Psoas muscle (tissue), 8 donors: Measurements from ENCODE around the gene WNT16. TPM values are rescaled to one million over a fixed set of nuclear protein-coding genes. Genes with fewer than 3 reads are reported as not detected.
A peak's percentile ranks its signal among the peaks of the same experiment; 100 is the strongest.

Experiments used
- ATAC-seq, 4 donors: fragments of 200-7000 bp; cut with Tn5 transposase; one replicate each; pipeline ENCODE4 v1.9.1; 2020; ENCODE audit warnings: moderate library complexity in 3 of 4, mild to moderate bottlenecking in 2 of 4
- DNase-seq, 2 donors: peaks; one replicate each; pipeline ENCODE4 v3.0.0-alpha.2; 2020
- H3K27ac ChIP-seq: fragments of 200-600 bp; one replicate; pipeline ENCODE4 v1.8.0; 2022
- H3K27me3 ChIP-seq, 3 donors: fragments of 200-600 bp in 1 of 3; one replicate each; pipeline versions ENCODE4 v1.6.1 to v1.8.0; 2013 to 2022; ENCODE audit warnings: low read length in 2 of 3, mild to moderate bottlenecking in 2 of 3, moderate library complexity in 1 of 3; ENCODE audit not compliant: insufficient read depth in 3 of 3
- H3K36me3 ChIP-seq, 2 donors: fragments of 200-600 bp in 1 of 2; one replicate each; pipeline versions ENCODE4 v1.6.1 to v1.8.0; 2013 to 2022; ENCODE audit warnings: low read depth in 1 of 2, mild to moderate bottlenecking in 1 of 2, moderate library complexity in 1 of 2; ENCODE audit not compliant: insufficient read depth in 1 of 2
- H3K4me1 ChIP-seq: fragments of 200-600 bp; one replicate; pipeline ENCODE4 v1.8.0; 2022
- H3K4me3 ChIP-seq: fragments of 200-600 bp; one replicate; pipeline ENCODE4 v1.8.0; 2022; ENCODE audit warnings: mild to moderate bottlenecking
- H3K9me3 ChIP-seq: fragments of 200-600 bp; one replicate; pipeline ENCODE4 v1.8.0; 2022
- WGBS, 3 donors: extraction: QIAGEN DNeasy Blood & Tissue Kit; methylation state at CpG; one replicate each; pipeline versions ENCODE4 v1.1.6 to v1.1.7; 2013; 5-methylcytosine and 5-hydroxymethylcytosine counted together
- intact Hi-C, 2 donors: fragments of 100-400 bp; cut with DNase I; formaldehyde crosslinking; loops; one replicate each; pipeline versions ENCODE4 v1.11.0 to v1.14.2; 2022
- polyA plus RNA-seq, 3 donors: library from polyadenylated mRNA; stranded (reverse); fragments of 200-250 nt; gene quantifications; one replicate each; pipeline ENCODE4 v1.2.3, GENCODE V29; 2013
- total RNA-seq, 4 donors: library from RNA; stranded (reverse); fragmentation: NEBNext Ultra II Directional in 2 of 4; extraction: Animal tissue kit (Norgen Biotek cat#: 25700) in 2 of 4; gene quantifications; one replicate each; pipeline versions ENCODE4 v1.2.1 to v1.2.4, GENCODE V29; 2021 to 2023
- TF ChIP-seq, protein P1 (sequence below): fragments of 200-600 bp; IDR thresholded peaks from one replicate; pipeline ENCODE4 v1.8.0; 2022; ENCODE audit warnings: antibody characterized with exemption
- donor health status: healthy with polysubstance abuse.
- donor health status: DM: no; HTN: no; CAD: no; lungs with moderate emphysema.
- donor health status: Bipolar disorder and iron deficiency.
- donor health status: healthy.
- donor health status: DM: yes; HTN: yes; CAD: no.
- donor health status: DM: no; HTN: no; CAD: no.
- donor health status: DM: no; HTN: no; CAD: no.
- donor health status: DM: yes; HTN: yes; CAD: no.

Gene WNT16
- total and polyA plus RNA-seq, 7 donors: 0.22 TPM; not detected in 6

DNA sequence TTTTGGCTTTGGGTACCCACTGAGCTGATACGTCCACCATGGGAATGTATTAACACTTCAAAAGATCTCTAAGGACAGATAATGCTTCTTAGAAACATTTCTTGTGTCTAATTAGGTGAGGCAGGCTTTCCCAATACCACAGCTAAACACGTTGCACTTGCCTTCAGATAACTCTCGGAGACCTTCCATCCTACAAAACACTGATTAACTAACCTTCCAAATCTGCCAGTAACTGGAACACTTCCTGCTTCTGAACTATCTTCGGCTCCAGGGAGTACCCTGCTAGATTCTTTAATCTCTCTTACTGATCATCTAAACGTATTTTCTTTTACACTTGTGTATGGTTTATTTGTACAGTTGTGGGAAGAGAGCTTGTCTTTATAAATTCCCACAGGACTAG lies 1.1 kb upstream of the WNT16 start:
- Histone ChIP-seq H3K36me3 (no peaks in the 10 kb centered on the region), H3K27ac (no peak overlapping the region), H3K4me3 (no peak overlapping the region), H3K27me3 (peaks cover 0 to 64% (median 22%) of the 10 kb centered on the region in 3 donors), H3K9me3 (no peaks in the 10 kb centered on the region), H3K4me1 (peaks cover 9% of the 10 kb centered on the region)
- intact Hi-C loops: no loop called here
- WGBS, 3 donors: 83 to 86% (median 85%) methylated on average over 5 of the region's 5 CpGs
- ATAC-seq: no peak
- TF ChIP-seq, protein P1, sequence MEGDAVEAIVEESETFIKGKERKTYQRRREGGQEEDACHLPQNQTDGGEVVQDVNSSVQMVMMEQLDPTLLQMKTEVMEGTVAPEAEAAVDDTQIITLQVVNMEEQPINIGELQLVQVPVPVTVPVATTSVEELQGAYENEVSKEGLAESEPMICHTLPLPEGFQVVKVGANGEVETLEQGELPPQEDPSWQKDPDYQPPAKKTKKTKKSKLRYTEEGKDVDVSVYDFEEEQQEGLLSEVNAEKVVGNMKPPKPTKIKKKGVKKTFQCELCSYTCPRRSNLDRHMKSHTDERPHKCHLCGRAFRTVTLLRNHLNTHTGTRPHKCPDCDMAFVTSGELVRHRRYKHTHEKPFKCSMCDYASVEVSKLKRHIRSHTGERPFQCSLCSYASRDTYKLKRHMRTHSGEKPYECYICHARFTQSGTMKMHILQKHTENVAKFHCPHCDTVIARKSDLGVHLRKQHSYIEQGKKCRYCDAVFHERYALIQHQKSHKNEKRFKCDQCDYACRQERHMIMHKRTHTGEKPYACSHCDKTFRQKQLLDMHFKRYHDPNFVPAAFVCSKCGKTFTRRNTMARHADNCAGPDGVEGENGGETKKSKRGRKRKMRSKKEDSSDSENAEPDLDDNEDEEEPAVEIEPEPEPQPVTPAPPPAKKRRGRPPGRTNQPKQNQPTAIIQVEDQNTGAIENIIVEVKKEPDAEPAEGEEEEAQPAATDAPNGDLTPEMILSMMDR: no peak
- DNase-seq: no peak

DNA sequence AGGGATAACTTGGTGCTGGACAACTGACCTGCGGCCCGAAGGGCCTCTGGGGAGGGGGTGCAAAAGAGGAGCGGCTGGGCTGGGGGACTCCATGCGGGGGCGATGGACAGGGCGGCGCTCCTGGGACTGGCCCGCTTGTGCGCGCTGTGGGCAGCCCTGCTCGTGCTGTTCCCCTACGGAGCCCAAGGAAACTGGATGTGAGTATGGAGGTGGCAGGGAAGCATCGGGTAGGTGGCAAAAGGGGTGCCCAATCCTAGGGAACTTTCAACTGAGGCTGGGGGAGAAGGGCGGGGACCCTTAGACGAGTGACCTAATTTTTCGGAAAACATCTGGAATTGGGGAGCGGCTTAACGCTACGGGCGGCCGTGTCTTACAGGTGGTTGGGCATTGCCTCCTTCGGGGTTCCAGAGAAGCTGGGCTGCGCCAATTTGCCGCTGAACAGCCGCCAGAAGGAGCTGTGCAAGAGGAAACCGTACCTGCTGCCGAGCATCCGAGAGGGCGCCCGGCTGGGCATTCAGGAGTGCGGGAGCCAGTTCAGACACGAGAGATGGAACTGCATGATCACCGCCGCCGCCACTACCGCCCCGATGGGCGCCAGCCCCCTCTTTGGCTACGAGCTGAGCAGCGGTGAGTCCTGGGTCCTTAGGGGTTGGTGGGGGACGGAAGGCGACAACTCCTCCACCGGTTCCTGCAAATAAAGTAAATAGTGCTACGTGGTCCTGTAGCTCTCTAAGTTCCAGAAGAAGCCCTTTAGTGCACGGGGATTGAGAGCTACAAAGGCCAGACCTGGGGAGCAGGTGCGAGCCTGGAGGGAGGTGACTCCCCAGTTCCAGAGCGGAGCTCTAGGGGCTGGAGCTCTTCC lies 622 bp downstream of the WNT16 start:
- DNase-seq: no peak
- 4 to 6% (median 4%) methylated on average over 47 of the region's 47 CpGs for WGBS, 3 donors
- H3K4me3 ChIP-seq: peak overlapping the region; percentile 65
- TF ChIP-seq, protein P1: no peak
- intact Hi-C loops: loop anchor here in 1 of 2 donors (10.0 kb wide), 1 partner anchor 205 kb away; no protein-coding TSS in a partner anchor
- peaks cover 9% of the 10 kb centered on the region for H3K4me1 ChIP-seq
- ATAC-seq: peak in 2 of 4 donors; percentile 18 to 48
- peaks cover 0 to 71% (median 22%) of the 10 kb centered on the region in 3 donors for H3K27me3 ChIP-seq
- H3K27ac ChIP-seq: no peak overlapping the region
- no peaks in the 10 kb centered on the region for H3K9me3 ChIP-seq
- no peaks in the 10 kb centered on the region for H3K36me3 ChIP-seq

DNA sequence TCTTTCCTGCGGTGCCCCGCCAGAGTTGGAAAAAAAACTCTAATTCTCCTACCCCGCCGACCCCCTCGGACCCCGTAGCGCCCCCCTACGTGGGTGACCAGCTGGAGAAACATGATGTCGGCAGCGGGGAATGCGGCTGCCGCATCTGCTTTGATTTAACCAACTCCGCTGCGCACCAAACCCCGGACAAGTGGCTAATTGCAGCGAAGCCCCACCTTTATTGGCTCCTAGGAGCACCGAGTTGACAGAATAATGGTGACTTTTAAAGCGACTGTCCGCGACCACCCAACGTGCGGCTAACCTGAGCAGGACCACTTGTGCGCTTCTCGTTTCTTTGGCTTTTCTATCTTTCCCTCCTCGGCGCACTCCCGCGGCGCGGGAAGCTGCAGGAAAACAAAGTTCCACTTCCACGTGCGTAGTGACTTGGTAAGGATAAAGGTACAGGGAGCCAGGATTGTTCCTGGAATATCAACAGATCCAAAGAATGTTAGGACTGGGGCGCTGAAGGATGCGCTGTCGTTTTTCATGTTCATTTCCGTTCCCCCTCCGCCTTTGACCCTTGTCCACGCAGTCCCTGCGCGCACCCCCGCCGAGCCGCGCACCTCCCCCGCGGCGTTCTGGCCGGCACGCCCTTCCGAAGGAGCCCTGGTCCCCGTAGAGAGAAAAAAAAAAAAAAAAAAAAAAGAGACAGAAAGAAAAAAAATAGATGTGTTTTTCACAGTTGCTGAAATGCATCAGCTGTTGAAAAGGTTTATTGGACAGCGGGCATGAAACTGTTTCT lies 1.4 kb downstream of the WNT16 start:
- peak overlapping the region; percentile 65 for H3K4me3 ChIP-seq
- H3K36me3 ChIP-seq: no peaks in the 10 kb centered on the region
- WGBS, 3 donors: 1 to 2% (median 1%) methylated on average over 52 of the region's 52 CpGs
- no peak overlapping the region for H3K27ac ChIP-seq
- H3K4me1 ChIP-seq: peaks cover 9% of the 10 kb centered on the region
- H3K9me3 ChIP-seq: no peaks in the 10 kb centered on the region
- ATAC-seq (peak in 2 of 4 donors; percentile 15 to 41), DNase-seq (no peak)
- TF ChIP-seq, protein P1: no peak
- intact Hi-C loops: loop anchor here in 1 of 2 donors (10.0 kb wide), 1 partner anchor 205 kb away; no protein-coding TSS in a partner anchor
- peaks cover 0 to 79% (median 19%) of the 10 kb centered on the region in 3 donors for H3K27me3 ChIP-seq

DNA sequence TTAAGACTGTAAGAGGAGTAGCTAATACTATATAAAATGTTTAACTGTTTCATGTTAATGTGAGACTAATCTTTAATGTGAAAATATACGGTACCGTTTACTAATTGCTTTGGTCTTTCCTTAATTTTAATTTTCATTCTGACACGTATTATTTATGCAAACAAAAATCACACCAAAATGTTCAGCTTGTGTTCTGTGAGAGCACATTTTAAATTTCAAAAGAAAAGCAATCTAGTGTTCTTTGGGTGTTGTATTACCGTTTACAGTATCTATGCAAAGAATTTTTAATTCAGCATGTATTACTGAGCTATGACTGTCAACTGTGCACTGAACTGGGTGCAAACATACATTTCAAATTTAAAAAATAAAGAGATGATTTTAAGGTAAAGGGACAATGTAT lies 2.2 kb downstream of the WNT16 start:
- no peak for ATAC-seq
- no peaks in the 10 kb centered on the region for H3K9me3 ChIP-seq
- H3K27me3 ChIP-seq: peaks cover 0 to 78% (median 19%) of the 10 kb centered on the region in 3 donors
- no peak overlapping the region for H3K27ac ChIP-seq
- intact Hi-C loops: loop anchor here in 1 of 2 donors (10.0 kb wide), 1 partner anchor 206 kb away; no protein-coding TSS in a partner anchor
- no peaks in the 10 kb centered on the region for H3K36me3 ChIP-seq
- H3K4me1 ChIP-seq: peaks cover 9% of the 10 kb centered on the region
- no peak overlapping the region for H3K4me3 ChIP-seq
- no peak for DNase-seq
- TF ChIP-seq, protein P1: no peak
- 67 to 79% (median 71%) methylated on average over 4 of the region's 4 CpGs for WGBS, 3 donors
